NCI-H748 treated with DMSO at 0.1 percent for 48 hours (cell line): ENCODE data around the gene MAPK10.
"Not testable (repeated sequence)": the region's sequence is repeated elsewhere in the genome, so short reads cannot be mapped to it uniquely, and the experiment has no call there.

Source experiments
- DNase-seq: peaks from one replicate; lab custom pipeline; 2025; lab: John Stamatoyannopoulos, UW

Gene MAPK10

DNA sequence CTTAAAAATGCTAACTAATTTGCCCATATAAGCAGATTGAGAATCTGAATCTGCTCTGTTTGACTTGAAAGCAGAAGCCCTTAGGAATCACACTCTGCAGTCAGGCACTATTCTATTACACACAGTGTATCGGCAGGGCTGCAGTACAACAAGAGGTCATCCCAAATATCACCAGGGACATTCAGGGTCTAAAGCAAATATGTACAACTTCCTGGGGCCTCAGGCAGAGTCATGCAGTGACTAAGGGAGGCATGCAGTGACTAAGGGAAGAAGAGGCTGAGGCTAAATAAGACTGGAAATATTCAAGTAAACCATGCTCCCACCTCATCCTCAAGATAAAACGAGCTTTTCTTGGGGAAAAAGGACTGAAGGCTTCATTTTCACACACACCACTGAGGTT is 20.9 kb downstream of the MAPK10 start:
- no peak for DNase-seq

DNA sequence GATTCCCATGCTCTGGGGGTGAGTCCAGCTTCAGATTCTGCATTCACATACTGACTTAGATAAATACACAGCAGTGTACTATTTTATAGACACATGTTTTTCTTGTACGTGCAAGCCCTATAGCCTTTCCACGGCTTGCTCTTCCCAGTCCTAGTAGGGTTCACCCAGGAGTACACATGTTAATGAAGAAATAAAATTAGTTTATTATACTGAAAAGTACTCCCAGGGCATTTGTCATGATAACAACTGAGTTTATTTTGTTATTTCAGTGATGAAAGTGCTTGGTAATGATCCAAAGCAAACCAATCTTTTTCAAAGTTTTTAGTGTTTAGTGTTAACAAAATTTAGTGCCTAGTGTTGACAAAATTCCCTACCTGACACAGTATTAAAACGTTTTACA is 21.3 kb downstream of the MAPK10 start:
- DNase-seq: no peak

DNA sequence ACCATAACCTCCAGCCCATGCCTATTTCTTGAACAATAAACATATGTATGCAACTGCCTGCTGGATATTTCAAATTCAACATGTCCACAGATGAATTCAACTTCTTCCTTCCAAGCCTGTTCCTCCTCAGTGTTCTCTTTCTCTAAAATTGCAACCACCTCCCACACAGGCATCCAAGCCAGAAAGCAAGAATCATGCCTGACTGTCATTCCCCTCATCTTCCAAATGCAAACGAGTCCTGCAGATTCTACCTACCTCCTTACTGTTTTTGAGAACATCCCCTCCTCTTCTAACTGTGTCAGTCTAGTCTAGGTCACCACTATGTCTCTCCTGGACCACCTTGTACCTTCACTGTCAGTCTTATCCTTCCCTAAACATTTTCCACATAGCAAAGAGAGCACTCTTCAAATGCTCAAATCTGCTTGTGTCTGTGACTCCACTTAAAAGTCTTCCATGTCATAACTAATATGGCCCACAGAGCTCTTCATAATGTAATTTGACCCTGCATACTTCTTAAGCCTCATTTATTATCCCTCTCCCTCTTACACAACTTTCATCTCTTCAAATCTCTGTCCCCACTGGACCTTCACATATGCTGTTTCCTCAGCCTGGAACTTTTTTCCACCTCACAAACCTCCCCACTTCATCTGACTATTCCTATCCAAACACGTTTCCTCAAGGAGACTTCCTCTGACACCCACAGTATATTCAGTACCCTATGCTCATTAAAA is 25.7 kb downstream of the MAPK10 start:
- DNase-seq: no peak

DNA sequence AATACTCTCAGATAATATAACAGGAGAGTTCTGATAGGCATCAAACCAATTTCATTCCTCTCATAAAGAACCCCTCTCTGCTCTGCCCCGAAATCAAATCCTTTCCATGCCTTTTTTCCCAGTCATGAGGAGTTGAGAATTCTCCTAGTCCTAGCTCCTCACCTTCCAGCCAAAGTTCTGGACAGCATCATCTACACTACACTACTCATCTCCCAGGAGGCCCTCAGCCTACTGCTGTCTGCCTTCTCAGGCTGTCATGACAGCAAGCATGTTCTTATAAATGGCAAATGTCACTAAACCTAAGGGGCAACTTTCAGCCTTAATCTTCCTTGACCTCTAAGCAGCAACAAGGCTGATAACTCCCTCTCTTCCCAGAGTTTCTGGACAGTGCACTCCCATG is 26.6 kb downstream of the MAPK10 start:
- DNase-seq: no peak

DNA sequence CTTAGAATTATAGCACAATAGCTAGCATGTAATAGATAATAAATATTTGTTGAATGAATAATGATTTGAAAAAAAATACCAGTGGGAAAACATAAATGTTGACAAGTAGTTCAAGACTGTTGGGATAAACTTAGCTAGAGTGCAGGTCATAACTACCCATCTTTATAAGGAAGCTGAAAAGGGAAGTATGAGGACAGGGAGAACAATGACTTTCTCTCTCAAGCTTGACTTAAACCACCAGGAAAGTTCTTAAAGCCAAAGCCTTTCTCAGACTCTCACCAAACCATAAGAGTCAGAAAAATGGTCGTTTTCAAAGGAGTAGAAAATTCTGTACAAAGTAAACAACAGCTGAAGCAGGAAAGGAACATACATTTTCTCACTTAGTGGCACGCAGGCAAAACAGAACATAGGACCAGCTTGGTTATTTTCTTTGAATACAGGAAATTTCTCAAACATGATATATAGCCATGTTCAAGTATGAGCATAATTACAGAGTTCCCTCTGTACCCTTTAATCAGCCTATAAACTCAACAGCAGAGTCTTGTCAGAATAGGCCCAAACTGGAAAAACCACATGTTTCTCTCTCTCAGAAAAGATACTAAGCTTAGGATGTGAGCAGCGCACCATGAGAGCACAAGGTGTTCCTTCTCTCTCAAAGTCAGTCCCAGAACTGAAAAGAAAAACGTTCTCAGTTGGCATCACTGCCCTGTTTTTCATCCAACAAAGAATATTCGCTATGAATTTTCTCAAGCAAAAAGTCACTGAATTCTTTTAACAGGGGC is 28.7 kb downstream of the MAPK10 start:
- no peak for DNase-seq

DNA sequence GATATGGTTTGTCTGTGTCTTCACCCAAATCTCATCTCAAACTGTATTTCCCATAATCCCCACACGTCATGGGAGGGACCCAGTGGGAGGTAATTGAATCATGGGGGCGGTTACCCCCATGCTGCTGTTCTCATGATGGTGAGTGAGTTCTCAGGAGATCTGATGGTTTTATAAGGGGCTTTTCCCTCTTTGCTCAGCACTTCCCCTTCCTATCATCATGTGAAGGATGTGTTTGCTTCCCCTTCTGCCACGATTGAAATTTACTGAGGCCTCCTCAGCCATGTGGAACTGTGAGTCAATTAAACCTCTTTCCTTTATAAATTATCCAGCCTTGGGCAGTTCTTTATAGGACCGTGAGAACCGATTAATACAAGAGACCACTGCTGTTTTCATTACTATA is 29.4 kb downstream of the MAPK10 start:
- not testable (repeated sequence) for DNase-seq

DNA sequence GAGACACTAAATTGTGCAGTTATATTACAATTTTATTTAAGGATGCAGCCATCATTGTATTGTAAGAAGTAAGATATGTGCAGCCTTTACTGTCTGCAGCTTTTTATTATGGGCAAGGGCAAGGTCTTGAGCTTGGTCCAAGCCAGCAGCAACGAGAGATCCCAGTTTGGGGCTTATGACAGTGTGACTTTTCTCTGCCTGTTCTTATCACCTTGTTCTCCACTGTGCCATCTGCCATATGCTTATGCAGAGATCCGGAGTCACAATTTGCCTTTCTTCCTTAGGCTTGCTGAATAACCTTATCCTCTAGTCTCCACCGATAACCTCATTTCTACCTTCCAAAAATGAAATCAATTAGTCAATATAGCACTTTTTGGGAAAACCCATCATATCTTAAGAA is 30.4 kb downstream of the MAPK10 start:
- DNase-seq: no peak

DNA sequence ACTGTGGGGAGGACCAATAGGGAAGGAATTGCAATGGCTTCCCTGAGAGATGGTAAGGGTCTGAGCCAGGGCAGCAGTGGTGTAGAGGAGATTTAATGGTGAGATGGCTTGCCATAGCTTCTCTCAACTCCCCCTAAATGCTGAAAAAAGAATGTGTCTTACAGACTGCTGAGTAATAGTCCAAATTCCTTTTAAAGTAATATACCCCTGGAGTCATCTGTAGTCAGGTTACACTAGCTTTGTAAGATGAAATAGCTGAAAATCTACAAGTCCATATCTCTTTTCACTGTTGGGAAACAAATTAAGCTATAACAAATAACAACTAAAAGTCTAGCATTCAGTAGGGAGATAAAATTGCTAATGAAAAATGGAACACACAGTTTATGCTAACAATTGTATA is 33.5 kb downstream of the MAPK10 start:
- no peak for DNase-seq

DNA sequence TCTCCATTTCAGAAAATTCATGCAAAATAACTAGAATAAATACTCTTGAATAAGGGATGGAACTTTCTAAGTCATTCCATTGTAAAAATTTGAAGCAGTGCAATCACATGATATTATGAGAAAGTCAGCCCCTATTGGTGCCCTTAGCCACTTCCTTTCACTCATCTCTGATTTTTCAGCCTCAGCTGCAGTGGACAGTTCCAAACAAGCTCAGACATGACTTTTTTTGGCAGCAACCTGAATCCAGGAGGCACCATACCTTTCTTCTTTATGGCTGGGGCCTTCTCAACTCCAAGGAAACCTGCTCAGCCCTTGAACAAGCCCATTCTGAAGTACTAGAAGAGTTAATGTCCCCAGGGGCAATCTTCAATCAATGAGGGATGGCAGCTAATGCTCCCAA is 40.5 kb downstream of the MAPK10 start:
- no peak for DNase-seq

DNA sequence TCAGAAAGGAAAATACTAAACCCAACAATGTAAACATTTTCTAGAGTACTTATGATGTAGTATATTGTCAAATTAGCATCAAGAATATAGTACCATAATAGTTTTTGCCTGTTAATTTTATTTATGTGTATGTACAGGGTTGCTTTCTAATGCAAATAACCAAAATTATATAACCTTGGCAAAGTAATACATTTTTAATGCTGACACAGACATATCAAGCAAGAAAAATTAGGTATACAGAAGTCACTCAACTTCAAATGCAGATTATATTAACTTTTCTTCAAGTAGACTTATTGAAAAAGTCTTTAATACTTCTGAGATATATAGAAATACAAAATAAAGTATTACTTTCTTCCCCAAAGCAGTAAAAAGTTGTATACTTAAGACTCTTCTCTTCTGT is 44.3 kb downstream of the MAPK10 start:
- DNase-seq: no peak

DNA sequence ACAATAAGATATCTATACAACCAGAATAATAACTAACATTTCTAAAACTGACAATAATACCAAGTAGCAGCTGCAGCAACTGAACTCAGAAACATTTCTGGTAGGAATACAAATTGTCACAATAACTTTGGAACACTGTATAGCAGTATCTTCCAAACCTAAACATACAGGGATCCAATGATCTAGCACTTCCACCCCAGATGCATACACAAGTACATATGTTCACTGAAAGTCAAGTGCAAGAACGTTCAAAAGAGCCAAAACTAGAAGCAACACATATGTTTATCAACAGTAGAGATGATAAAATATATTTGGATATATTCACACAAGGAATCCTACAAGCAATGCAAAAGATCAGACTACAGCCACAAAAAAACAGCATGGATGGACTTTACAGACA is 46.2 kb downstream of the MAPK10 start:
- no peak for DNase-seq

DNA sequence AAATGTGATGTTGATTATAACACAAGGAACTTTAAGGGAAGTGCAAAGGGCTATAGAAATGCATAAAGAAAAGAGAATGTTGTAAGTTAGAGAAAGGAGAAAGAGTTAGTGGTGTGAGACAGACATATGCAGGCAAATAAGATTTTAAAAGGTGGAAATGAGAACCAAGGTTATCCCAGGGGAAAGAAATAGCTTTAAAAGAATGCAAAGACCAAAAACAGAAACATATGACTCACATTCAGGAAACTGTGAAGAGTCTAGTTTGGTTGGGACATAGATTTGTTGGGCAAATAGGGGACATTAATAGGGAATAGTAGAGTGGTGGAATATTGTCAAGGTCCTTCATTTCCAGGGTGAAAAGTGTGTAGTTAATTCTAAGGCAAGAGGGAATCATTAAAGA is 52.4 kb downstream of the MAPK10 start:
- DNase-seq: no peak

DNA sequence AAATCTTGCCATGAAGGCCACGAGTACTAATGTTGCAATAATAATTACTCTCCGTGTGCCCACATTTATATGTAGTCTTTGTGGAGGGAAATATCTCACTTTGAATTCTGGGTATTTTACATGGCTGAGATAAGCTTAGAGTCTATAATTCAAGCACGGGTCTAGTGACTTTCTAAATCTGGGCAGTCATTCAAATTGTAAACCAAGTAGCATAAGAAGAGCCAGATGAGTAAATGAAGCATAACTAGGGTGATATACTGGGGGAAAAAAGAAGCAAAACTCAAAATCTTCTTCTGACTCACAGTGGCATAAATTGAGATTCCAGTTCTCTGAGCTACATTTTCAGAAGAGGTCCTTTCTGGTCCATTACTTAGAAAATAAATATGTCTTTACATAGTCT is 53.0 kb downstream of the MAPK10 start:
- no peak for DNase-seq

DNA sequence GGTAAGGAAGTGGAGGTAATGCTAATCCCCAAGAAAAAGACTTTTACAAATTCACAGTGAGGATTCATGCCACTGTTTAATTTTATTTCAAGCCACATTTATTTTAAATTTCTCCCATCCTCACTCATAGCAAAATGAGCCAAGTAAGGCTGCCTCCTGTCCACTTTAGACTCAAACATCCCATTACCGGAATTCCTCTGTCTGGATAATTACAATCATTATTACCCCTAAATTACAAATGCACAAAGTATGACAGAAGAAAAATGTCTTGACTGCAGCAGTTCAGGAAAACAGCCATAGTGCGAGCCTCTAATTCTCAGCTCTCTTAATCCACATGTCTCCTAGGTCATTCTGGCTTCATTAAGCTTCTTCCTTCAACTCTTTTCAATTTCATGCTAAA is 57.0 kb downstream of the MAPK10 start:
- DNase-seq: no peak

DNA sequence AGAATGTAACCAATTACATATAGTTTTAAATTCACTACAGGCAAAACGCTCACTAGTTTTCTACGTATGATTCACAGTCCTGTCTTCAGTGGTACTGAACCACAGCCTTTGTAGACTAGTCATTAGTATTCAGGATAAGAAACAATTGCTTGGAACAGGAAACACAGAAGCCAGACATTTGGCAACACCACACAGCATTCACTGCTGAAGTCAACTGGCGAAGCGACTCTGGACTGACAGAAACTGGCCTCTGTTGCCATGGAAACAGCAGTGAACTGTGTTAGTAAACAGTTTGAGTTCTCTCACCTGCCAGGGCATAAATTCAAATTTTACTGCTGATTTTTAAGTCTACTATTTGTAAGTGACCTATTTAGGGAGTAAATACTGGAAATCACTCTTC is 57.6 kb downstream of the MAPK10 start:
- DNase-seq: peak; percentile 61

DNA sequence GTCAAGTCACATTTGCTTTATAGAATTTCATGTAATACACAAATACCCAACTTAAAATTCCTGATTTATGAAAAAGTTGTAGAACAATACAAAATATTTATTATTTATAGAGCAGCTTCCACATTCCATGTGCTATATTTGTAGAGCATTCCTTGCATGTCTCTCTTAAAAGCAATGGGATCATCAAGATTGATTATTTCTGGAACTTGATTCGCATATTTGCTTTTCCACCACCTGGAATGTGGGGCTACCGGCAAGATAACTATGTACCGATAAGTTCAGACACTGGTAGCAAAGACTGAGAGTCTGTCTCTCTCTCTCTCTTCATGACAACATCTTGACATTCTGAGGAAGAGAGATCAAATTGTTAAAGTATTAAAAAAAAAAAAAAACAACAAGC is 59.3 kb downstream of the MAPK10 start:
- DNase-seq: no peak

DNA sequence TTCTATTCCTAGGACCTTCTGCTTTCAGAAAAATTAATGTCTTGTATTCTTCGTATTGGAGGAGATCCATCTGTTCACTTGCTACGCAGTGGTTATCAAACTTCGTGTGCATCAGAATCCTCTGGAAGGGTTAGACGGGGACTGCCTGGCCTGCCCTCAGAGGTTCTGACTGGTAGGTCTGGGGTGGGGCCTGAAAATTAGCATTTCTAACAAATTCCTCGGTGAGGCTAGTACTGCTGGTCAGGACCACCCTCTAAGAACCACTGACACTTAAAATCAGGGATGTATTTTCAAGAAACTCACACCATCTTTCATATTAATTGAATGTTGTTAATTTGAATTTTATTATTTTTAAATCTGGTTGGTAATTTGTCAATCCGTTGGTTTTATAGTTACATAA is 63.0 kb downstream of the MAPK10 start:
- DNase-seq: no peak

DNA sequence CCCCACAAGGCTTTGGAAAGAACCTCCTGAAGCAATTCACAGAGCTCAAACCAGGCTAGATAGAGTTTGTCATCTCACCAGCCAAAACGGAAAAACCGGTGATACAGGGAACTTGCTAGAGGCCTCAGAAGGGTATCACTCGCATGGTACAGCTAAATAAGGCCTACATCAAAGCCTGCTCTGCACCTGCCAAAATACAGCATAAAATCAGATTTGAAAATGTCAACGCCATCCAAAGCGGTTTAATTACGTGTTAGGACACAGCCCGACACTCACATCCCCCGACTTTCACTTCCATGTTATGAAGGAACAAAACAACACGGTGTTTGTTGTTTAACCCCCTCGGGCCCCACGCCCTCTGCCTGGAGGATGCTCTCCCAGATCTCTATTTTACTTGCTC is 65.0 kb downstream of the MAPK10 start:
- DNase-seq: no peak

DNA sequence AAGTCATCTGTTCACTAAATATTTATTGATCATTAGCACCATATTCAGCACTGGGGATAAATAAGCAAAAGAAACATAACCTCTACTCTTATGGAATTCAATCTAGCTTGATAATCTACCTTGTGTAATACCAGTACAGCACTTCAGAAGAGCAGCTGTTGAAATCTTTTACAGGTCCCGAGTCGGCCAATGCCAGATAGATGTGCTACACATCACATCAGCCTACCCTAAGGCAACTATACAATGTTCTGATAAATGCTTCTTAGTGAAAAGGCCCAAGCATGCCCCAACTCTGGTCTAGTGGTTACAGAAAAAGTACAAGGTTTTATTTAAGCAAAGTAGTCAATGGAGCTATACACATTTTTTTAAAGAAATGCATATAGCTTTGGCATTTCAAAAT is 68.7 kb downstream of the MAPK10 start:
- DNase-seq: no peak

DNA sequence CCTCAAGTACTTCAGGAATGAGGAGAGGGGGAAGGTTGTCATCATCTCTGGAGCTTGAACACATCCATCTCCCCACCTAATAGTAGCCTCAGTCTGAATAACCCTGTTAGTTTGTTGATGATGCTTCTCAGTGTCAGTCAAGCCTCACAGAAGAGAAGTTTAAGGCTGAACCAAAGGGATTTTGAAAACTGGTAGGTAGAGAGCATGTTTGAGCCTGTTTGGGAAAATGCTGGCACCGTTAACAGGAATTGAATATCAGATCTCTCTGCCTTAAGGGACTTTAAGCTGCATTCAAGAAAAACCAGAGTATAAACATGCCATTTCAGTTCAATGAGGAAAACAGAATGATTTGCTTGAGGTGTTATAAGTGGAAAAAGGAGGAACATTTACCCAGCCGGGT is 73.1 kb downstream of the MAPK10 start:
- no peak for DNase-seq

DNA sequence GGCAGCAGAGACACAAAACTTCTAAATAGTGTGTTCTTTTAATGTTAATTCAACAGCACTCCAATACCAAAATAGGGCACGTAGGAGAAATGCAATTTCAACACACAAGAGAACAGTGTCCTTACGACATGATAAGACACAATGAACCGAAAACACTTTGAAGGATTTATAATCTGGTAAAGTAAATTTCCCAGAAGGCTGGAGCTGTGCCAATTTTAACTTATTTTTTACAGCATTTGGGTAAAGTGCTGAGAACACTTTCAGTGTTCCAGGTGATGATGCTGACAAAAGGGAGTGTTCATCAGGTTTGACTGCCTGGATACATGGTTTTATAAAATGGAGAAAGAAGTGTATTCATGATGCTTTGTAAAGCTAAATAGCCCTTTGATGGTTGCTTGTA is 76.5 kb downstream of the MAPK10 start:
- DNase-seq: no peak

DNA sequence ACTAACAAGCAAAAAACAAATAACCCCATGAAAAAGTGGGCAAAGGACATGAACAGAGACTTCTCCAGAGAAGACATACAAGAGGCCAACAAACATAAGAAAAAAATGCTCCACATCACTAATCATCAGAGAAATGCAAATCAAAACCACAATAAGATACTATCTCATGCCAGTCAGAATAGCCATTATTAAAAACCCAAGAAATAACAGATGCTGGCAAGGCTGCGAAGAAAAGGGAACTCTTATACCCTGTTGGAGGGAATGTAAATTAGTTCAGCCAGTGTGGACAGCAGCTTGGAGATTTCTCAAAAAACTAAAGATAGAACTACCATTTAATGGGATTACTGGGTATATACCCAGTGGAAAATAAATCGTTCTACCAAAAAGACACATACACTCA is 79.6 kb downstream of the MAPK10 start:
- no peak for DNase-seq

DNA sequence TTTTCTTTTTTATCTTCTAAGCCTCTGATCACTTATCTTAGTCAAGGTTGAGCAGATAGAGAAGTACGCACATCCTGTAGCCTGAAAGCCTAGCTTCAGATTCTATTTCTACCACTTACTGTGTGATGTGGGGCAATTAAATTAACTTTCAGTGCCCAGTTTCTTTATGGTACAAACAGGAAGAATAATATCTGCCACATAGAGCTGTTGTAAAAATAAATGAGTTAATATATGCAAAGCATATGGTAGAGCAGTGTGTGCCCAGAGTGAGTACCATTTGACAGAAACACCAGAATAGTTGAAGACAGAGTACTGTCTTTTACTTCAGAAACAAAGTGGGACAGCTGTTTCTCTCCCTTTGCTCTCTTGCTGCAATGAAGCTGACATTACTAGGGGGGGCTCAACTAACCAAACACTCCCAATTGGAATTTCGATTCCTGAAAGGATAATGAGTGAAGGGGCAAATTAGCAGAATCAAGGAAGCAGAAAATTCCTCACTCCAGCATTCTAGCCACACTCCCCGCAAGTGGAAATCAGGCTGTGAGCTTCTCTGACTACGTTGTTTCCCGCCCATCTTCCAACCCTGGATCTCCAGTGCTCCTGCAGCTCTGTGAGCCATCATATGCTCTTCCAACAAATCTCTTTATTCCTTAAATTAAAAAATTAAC is 80.4 kb downstream of the MAPK10 start:
- no peak for DNase-seq
